Left colon (tissue), 2 donors: ENCODE results near the gene SYNM. TPM values are rescaled to one million over a fixed set of nuclear protein-coding genes. Genes with fewer than 3 reads are reported as not detected.
A peak's percentile ranks its signal among the peaks of the same experiment; 100 is the strongest.

Source experiments
- ATAC-seq: fragments of 200-7000 bp; cut with Tn5 transposase; one replicate; pipeline ENCODE4 v1.9.1; 2020; ENCODE audit warnings: mild to moderate bottlenecking, moderate library complexity
- DNase-seq, 2 donors: peaks; one replicate each; pipeline ENCODE4 v3.0.0-alpha.2; 2020
- intact Hi-C, 2 donors: fragments of 100-400 bp; cut with DNase I in 1 of 2; cut with micrococcal nuclease in 1 of 2; formaldehyde crosslinking; loops; one replicate each; pipeline versions ENCODE4 v1.11.2 to v1.14.0; 2022; cut with DNase I, micrococcal nuclease
- total RNA-seq, 2 donors: library from RNA; stranded (reverse); fragmentation: NEBNext Ultra II Directional; extraction: Animal tissue kit (Norgen Biotek cat#: 25700); gene quantifications; one replicate each; pipeline ENCODE4 v1.2.1, GENCODE V29; 2021
- donor health status: DM: no; HTN: no; CAD: no.
- donor health status: DM: yes; HTN: yes; CAD: no.

The SYNM gene
- total RNA-seq, 2 donors from 2014 or later: 5.2 to 96.5 TPM

DNA sequence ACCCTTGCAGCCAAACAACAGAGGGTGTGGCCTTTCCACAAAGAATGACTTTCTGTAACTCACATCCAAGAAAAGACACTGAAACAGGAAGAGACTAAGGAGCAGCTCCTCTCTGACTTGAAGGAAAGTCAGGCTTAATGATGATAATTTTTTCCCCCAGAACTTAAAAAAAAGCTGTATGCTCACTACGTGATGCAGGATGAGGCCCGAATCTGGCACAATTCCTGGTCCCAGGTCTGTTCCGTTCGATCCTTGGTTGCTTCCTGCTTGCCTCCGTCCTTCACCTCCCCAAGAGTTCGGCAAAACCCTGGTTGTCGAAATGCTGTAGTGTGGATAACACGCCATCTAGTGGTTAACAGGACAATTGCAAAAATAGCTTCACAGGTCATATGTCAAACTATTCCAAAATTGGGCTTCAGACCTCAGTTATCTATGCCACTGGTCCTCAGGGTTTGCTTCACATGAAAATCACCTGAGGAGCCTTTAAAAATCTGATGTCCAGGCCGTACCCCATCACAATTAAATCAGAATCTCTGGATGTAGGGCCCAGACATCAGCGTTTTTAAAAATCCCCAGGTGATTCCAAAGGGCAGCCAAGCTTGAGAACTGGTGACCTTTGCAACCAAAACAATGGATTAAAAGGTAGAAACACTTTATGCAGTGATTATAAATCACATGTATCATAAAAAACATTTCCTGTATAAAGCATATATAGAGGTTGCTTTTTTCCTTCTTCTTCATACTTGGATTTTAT lies 28.1 kb upstream of the SYNM start:
- peak; percentile 49 to 51 for DNase-seq
- intact Hi-C loops: loop anchor here in 1 of 2 donors (10.0 kb wide), 2 partner anchors 282 to 632 kb away; no protein-coding TSS in a partner anchor

DNA sequence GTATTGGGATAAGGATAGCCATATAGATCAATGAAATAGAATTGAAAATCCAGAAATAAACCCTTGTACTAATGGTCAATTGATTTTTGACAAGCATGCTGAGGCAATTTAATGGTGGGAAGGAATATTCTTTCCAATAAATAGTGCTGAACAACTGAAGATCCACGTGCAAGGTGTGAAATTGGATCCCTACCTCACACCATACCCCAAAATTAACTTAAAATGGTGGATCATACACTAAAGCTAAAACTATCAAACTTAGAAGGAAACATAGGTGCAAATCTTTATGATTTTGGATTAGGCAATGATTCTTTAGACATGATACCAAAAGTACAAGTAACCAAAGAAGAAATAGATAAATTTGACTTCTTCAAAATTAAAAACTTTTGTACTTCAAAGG lies 22.1 kb upstream of the SYNM start:
- no peak for ATAC-seq
- no peak for DNase-seq
- intact Hi-C loops: no loop called here

More for the DNA sequence above, 28.1 kb upstream of the SYNM start:
- ATAC-seq: peak; percentile 87

GRCh38 chr15:99084965-99085364 lies 19.9 kb upstream of the SYNM start:
- ATAC-seq: no peak
- intact Hi-C loops: no loop called here

GRCh38 chr15:99085413-99086326 lies 19.2 kb upstream of the SYNM start:
- DNase-seq: no peak
- no peak for ATAC-seq
- intact Hi-C loops: no loop called here

More at GRCh38 chr15:99084965-99085364, 19.9 kb upstream of the SYNM start:
- DNase-seq: no peak

GRCh38 chr15:99086327-99086667 lies 18.6 kb upstream of the SYNM start:
- intact Hi-C loops: no loop called here
- ATAC-seq (no peak), DNase-seq (no peak)

- DNase-seq: no peak
- no peak for ATAC-seq
- intact Hi-C loops: no loop called here
These were observed 17.4 kb upstream of the SYNM start for GRCh38 chr15:99087405-99087943.

- no peak for ATAC-seq
- no peak for DNase-seq
- intact Hi-C loops: no loop called here
These were observed 14.7 kb upstream of the SYNM start for GRCh38 chr15:99090011-99090699.

GRCh38 chr15:99090938-99091337 lies 13.9 kb upstream of the SYNM start:
- DNase-seq (no peak), ATAC-seq (no peak)
- intact Hi-C loops: no loop called here

GRCh38 chr15:99092554-99093172 lies 12.2 kb upstream of the SYNM start:
- intact Hi-C loops: no loop called here
- no peak for DNase-seq
- ATAC-seq: no peak

DNA sequence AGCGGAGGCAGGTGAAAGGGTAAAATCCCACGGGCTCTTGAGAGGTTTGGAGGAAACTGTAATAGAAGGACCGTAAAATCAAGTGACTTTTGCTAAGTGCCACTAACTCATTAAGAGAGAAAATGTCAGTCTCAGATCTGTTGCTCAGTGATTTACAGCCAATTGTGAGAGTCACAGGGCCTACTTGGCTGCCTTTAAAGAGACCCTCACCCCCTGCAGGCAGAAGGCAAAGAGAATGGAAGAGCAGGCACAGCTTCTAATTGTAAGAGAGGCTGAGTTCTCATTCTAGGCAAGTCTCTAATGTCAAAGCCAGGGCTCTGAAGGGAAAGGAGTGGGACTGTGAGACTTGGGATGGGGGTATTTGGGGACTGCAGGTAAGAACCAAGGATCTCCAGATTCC lies 9.3 kb upstream of the SYNM start:
- intact Hi-C loops: no loop called here
- no peak for DNase-seq

DNA sequence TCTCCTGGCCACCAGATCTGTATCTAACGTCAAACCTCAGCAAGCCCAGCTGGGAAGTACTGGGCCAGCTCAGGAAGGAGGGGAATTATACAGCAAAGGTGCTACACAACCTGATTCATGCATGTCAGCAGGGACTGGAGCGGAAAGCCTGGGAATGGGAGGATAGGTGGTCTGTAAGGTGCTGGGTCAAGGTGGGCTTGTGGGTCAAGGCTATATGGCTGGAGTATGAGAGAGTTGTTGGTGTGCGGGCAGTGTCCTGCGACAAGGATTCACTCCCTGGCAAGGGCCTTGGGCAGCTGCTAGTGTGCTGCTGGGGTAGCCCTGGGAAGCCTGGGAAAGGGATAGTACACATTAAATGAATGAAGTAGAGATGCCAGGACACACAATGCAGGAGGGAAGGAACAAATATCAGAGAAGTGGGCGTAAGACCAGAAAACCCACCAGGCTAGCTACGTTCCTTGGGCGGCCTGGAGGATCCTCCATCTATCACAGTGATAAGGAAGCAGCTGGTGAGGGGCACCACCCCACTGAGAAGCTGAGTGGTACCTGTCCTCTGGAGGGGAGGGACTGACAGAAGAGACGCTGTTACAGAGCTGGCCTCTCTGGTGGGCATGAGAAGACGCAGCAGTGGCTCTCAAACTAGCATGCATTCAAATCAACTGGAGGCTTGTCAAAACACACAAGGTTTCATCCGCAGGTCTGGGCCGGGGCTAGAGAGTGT lies 8.5 kb upstream of the SYNM start:
- intact Hi-C loops: no loop called here
- no peak for ATAC-seq
- DNase-seq: no peak

More for the DNA sequence above, 9.3 kb upstream of the SYNM start:
- ATAC-seq: no peak

- ATAC-seq (no peak), DNase-seq (no peak)
- intact Hi-C loops: no loop called here
These were observed 7.9 kb upstream of the SYNM start for GRCh38 chr15:99096894-99097426.

GRCh38 chr15:99097441-99098410 lies 7.2 kb upstream of the SYNM start:
- ATAC-seq (no peak), DNase-seq (no peak)
- intact Hi-C loops: no loop called here

DNA sequence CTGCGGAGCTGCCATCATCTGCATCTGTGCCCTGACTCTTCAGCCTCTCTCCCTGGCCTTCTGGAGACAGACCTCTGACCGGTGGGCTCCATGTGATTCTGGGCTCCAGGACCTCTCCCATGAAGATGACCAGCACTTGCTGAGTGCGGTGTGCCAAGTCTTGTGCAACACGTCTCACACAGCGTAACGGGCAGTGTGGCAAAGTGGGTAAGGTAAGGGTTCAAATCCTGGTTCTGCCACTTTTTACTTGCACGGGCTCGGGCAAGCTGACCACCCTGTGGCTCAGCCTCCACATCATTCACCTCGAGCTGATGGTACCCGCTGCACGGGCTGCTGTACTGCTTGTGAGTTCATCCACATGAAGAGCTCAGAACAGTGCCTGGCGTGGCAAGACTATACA lies 6.5 kb upstream of the SYNM start:
- no peak for DNase-seq
- ATAC-seq: no peak
- intact Hi-C loops: no loop called here

- intact Hi-C loops: no loop called here
- DNase-seq (no peak), ATAC-seq (no peak)
These were observed 5.9 kb upstream of the SYNM start for GRCh38 chr15:99098991-99099390.

DNA sequence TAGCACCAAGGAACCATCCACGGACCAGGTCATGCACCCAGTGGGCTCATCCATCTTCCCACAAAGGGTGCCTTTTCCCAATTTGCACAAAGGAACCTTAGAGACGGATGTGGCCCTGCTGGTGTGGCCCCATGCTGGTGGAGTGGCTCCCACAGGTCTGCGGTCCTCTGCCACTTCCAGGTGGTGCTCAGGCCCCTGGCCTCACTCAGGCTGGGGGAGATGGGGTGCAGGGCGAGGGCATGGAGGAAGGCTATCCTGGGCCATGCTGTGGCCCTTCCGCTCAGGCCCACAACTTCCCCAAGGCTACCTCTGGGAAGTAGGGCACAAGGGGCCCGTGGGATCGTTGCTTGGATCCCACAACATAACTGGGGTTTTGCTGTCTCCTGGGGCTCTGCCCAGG lies 5.2 kb upstream of the SYNM start:
- ATAC-seq (no peak), DNase-seq (no peak)
- intact Hi-C loops: loop anchor here in 1 of 2 donors (5.0 to 10.0 kb wide), 2 partner anchors 65 to 113 kb away; no protein-coding TSS in a partner anchor
